HG03457 (cell line): ENCODE measurements around the gene ECHDC1.
"Not testable (repeated sequence)": the region's sequence is repeated elsewhere in the genome, so short reads cannot be mapped to it uniquely, and the experiment has no call there.

Experiments used
- ATAC-seq: cut with Tn5 transposase; IDR thresholded peaks from one replicate; pipeline ENCODE4 v1.9.1; 2021; ENCODE audit warnings: moderate number of reproducible peaks; ENCODE audit not compliant: unreplicated experiment

ECHDC1 gene

DNA sequence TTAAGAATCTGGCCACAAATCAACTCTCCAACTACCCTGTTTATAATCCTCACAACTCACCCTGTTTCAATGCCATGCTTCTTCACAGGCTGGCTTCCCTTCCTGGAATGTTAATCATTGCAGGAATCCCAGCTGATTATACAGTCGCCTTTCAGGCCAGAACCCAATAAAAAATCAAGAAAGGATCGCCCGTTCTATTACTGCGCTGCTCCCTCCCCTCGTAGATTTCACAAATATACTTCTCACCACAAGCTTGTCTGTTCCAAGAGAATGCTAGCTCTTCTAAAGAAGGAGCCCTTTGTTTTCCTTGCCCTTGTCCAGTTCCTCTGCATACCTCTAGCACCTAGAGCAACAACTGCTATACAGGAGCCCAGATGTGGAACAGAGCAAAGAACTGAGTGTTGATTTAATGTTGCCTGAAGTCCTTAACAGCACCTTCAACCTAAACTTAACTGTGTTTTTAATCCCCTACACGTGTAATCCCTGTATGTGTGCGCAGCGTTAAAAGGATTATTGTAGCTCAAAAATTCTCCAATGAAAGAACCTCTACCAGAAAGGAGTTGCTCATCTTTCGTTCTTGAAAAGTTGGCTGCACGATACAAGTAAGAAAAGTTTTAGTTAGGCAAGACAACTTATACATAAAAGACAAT, 988 bp downstream of the ECHDC1 start:
- ATAC-seq = no peak

GRCh38 chr6:127341471-127342202, 1.8 kb downstream of the ECHDC1 start:
- ATAC-seq = no peak

DNA sequence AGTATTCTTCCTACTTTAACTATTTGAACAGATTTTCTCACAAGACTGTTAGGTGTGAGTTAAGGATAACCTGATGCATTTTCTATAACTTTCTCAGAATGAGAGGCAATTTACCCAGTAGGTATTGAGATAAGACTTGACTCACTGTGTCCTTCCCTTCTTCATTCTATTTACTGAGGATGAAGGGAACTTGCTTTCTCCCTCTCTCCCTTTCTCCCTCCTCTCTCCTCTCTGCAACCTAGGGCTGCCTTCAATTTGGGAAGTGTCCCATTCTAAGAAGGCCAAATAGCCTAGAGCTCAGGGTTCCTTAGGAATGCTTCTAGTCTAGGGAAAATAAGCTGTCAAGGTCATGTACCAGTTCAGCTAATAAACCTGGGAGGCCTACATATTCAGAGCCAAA, 3.2 kb downstream of the ECHDC1 start:
- no peak for ATAC-seq

GRCh38 chr6:127338936-127339335, 4.5 kb downstream of the ECHDC1 start:
- no peak for ATAC-seq

DNA sequence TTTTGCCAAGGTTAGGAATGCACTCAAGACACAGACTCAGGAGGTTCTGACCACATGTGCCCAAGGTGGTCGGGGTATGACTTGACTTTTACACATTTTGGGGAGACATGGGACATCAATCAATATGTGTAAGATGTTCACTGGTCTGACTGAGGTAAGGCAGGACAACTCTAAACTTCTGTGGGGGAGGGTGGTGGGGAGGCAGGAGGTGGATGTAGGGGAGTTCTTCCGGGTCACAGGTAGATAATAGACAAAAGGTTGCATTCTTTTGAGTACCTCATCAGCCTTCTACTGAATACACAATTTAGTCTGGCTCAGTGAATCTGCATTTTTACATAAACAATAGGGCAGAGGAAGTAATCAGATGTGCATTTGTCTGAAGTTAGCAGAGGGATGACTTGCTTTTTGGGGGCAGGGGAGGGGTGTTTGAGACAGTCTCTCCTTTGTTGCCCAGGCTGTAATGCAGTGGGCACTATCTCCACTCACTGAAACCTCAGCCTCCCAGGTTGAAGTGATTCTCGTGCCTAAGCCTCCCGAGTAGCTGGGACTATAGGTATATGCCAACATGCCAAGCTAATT, 10.9 kb downstream of the ECHDC1 start:
- ATAC-seq = no peak

DNA sequence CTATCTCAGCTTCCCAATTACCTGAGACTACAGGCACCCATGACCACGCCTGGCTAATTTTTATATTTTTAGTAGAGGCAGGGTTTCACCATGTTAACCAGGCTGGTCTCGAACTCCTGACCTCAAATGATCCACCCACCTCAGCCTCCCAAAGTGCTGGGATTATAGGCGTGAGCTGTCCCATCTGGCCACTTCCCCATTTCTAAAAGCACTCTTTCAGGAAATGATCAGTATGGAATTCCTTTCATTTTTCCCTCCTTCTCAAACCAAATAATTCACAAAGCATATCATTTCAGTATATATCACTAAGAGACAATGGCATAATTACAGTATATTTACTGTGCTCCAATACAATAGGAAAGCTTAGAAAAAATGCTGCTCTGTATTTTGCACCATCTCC, 12.2 kb downstream of the ECHDC1 start:
- not testable (repeated sequence) for ATAC-seq

GRCh38 chr6:127328043-127328609, 15.3 kb downstream of the ECHDC1 start:
- no peak for ATAC-seq

- no peak for ATAC-seq
Observed at GRCh38 chr6:127319686-127320085, 23.7 kb downstream of the ECHDC1 start.

GRCh38 chr6:127317388-127318128, 25.9 kb downstream of the ECHDC1 start:
- ATAC-seq = no peak

- no peak for ATAC-seq
Observed at GRCh38 chr6:127305741-127306140, 37.7 kb downstream of the ECHDC1 start.

GRCh38 chr6:127303917-127304316, 39.5 kb downstream of the ECHDC1 start:
- no peak for ATAC-seq

- ATAC-seq = peak; percentile 52
Observed at GRCh38 chr6:127302728-127303660, 40.4 kb downstream of the ECHDC1 start.

DNA sequence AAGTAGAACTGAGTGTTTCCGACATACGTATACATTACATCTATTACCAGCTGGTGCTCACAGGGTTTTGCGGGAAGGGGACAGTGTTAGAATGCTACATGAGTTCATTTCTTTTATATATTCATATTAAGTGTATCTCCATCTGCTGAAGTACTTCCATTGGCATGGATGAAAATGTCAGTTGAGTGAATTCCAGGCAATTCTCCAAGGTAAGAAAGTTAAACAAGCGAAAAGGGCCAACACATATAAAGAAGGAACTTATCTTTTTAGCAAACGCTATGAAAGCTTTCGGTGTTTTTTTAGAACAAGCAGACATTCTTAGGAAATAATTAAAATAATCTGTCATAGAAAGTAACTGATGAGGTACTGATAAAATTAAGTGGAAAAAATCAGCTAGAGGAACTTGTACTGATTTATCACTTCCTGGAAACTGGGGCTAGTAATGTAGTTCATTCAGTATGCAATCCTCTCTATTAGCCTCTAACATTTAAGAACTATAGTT, 42.2 kb downstream of the ECHDC1 start:
- no peak for ATAC-seq

GRCh38 chr6:127300411-127300810, 43.0 kb downstream of the ECHDC1 start:
- no peak for ATAC-seq

DNA sequence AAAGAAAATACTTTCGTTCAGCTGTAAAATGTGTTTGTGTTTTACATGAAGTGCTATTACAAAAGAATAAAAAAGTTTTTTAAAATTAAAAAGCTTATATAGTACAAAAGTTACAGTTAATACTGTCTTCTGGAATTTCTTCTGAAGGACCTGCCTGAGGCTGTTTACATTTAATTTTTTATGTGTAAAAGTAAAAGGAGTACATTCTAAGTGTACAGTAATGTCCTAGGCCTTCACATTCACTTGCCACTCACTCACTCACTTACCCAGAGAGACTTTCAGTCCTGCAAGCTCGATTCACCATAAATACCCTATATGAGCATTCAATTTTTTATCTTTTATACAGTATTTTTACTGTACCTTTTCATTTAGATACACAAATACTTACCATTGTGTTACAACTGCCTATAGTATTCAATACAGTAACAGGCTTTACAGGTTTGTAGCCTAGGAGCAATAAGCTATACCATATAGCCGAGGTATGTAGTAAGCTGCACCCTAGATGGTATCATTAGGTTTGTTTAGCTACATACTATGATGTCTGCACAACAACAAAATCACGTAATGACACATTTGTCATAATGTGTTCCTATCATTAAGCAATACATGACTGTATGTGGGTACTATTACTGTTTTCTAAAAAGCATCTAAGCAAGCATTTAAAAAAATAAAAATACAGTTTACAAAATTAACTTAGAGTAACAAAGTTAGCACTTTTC, 43.7 kb downstream of the ECHDC1 start:
- no peak for ATAC-seq

- no peak for ATAC-seq
Observed at GRCh38 chr6:127298475-127298874, 44.9 kb downstream of the ECHDC1 start.

- ATAC-seq = no peak
Observed at GRCh38 chr6:127297502-127298070, 45.8 kb downstream of the ECHDC1 start.

- ATAC-seq = peak; percentile 76
Observed at GRCh38 chr6:127291495-127291894, 51.9 kb downstream of the ECHDC1 start.
